Liver (tissue), 9 donors: ENCODE data around the gene SCAMP1. TPM values are rescaled to one million over a fixed set of nuclear protein-coding genes. Genes with fewer than 3 reads are reported as not detected.

ENCODE experiments used
- DNase-seq: peaks from one replicate; pipeline ENCODE4 v3.0.0-alpha.2; 2017; ENCODE audit warnings: low spot score
- H3K27ac ChIP-seq, 2 donors: one replicate each; pipeline ENCODE4 v1.7.0; 2013; ENCODE audit warnings: inconsistent platforms in 2 of 2, low read length in 2 of 2, control low read depth in 1 of 2, low read depth in 1 of 2, mild to moderate bottlenecking in 1 of 2
- H3K27me3 ChIP-seq, 4 donors: one replicate each; pipeline versions ENCODE4 v1.6.1 to v1.7.0; 2013; ENCODE audit warnings: low read length in 3 of 4, inconsistent platforms in 1 of 4, mild to moderate bottlenecking in 1 of 4, moderate library complexity in 1 of 4; ENCODE audit not compliant: control insufficient read depth in 4 of 4, insufficient read depth in 4 of 4
- H3K36me3 ChIP-seq, 4 donors: one replicate each; pipeline versions ENCODE4 v1.6.1 to v1.7.0; 2013; ENCODE audit warnings: low read length in 3 of 4, mild to moderate bottlenecking in 3 of 4, low read depth in 1 of 4, moderate library complexity in 1 of 4; ENCODE audit not compliant: control insufficient read depth in 4 of 4, insufficient read depth in 3 of 4
- H3K4me1 ChIP-seq, 4 donors: one replicate each; pipeline versions ENCODE4 v1.6.1 to v1.7.0; 2013; ENCODE audit warnings: low read length in 3 of 4, mild to moderate bottlenecking in 3 of 4, moderate library complexity in 1 of 4; ENCODE audit not compliant: control insufficient read depth in 4 of 4, insufficient read depth in 4 of 4
- H3K4me3 ChIP-seq, 3 donors: one replicate each; pipeline versions ENCODE4 v1.6.1 to v1.7.0; 2013; ENCODE audit warnings: low read length in 3 of 3, control low read depth in 1 of 3, low read depth in 1 of 3, mild to moderate bottlenecking in 1 of 3
- H3K9ac ChIP-seq, 2 donors: one replicate each; pipeline ENCODE4 v1.7.0; 2013; ENCODE audit warnings: low read length in 2 of 2, mild to moderate bottlenecking in 2 of 2, moderate library complexity in 2 of 2, control low read depth in 1 of 2, low read depth in 1 of 2
- H3K9me3 ChIP-seq, 4 donors: one replicate each; pipeline versions ENCODE4 v1.6.1 to v1.7.0; 2013; ENCODE audit warnings: low read length in 3 of 4; ENCODE audit not compliant: control insufficient read depth in 4 of 4
- FOXA2 ChIP-seq: IDR thresholded peaks from 2 replicates; pipeline ENCODE4 v1.6.1; 2016; ENCODE audit warnings: antibody characterized with exemption
- HNF4A ChIP-seq, 2 donors: conservative IDR thresholded peaks; 2 replicates each; pipeline ENCODE4 v1.6.1; 2016; ENCODE audit warnings: antibody characterized with exemption in 2 of 2, mild to moderate bottlenecking in 2 of 2
- HNF4G ChIP-seq: IDR thresholded peaks from 2 replicates; pipeline ENCODE4 v1.6.1; 2016; ENCODE audit warnings: antibody characterized with exemption
- JUND ChIP-seq, 2 donors: IDR thresholded peaks; 2 replicates each; pipeline ENCODE4 v1.6.1; 2016; ENCODE audit warnings: antibody characterized with exemption in 2 of 2
- NR2F2 ChIP-seq: IDR thresholded peaks from 2 replicates; pipeline ENCODE4 v1.6.1; 2016; ENCODE audit warnings: antibody characterized with exemption
- RAD21 ChIP-seq, 2 donors: IDR thresholded peaks; 2 replicates each; pipeline ENCODE4 v1.6.1; 2016; ENCODE audit warnings: antibody characterized with exemption in 2 of 2, mild to moderate bottlenecking in 2 of 2
- SP1 ChIP-seq: IDR thresholded peaks from 2 replicates; pipeline ENCODE4 v1.6.1; 2018; ENCODE audit warnings: antibody characterized with exemption, mild to moderate bottlenecking
- YY1 ChIP-seq: IDR thresholded peaks from 2 replicates; pipeline ENCODE4 v1.6.1; 2016; ENCODE audit warnings: antibody characterized with exemption, mild to moderate bottlenecking
- WGBS: extraction: QIAGEN DNeasy Blood & Tissue Kit; methylation state at CpG from one replicate; pipeline ENCODE4 v1.1.7; 2013; 5-methylcytosine and 5-hydroxymethylcytosine counted together
- polyA plus RNA-seq, 2 donors: library from polyadenylated mRNA; stranded (reverse) in 1 of 2; unstranded in 1 of 2; fragments of 200-250 nt in 1 of 2; fragments of >200 nt in 1 of 2; fragmentation: Nextera tagmentation in 1 of 2; extraction: Ambion mirVana in 1 of 2; gene quantifications; one replicate each; pipeline versions ENCODE4 v1.2.1 to v1.2.3, GENCODE V29; 2013 to 2015
- total RNA-seq, 2 donors: library from RNA; depleted of rRNA; stranded (reverse); fragments of >200 nt; gene quantifications; one replicate each; pipeline ENCODE4 v1.2.3, GENCODE V29; 2014
- TF ChIP-seq, protein P1 (sequence below): IDR thresholded peaks from 2 replicates; pipeline ENCODE4 v1.6.1; 2016; ENCODE audit warnings: antibody characterized with exemption, mild to moderate bottlenecking
- TF ChIP-seq, protein P2 (sequence below): IDR thresholded peaks from 2 replicates; pipeline ENCODE4 v1.6.1; 2016; ENCODE audit warnings: antibody characterized with exemption
- TF ChIP-seq, protein P3 (sequence below): fragments of 150-350 bp; IDR thresholded peaks from 2 replicates; pipeline ENCODE4 v1.5.1; 2017; ENCODE audit warnings: improper control_type of control experiment, low read depth, low read length; ENCODE audit not compliant: missing input control
- donor health status: healthy.
- donor health status: healthy.
- donor health status: healthy.
- donor health status: healthy.
- donor health status: healthy.

Gene SCAMP1
- total and polyA plus RNA-seq, 4 donors = 5.9 to 15.0 (median 9.0) TPM

DNA sequence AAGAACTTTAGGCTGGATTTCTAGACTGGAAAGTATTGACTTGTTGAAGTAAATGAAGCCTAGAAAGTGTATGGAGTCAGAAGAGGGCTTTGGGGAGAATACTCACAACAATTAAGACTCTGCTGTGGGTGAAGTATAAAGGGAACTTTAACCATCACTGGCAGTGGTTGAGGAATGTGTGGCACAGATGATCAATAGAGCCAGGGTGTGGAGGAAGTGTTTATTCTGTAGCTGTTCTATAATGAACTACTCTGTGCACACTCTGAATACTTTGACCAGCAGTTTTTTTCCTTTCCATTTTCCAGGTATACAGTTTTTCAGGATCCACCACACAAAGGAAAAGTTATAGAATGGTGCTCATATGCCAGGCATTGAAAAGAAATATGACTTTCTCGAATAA lies 106.7 kb downstream of the SCAMP1 start (continued):
- TF ChIP-seq YY1 (no peak), SP1 (no peak), NR2F2 (no peak), FOXA2 (no peak), JUND (IDR thresholded peaks at IDR 0.05) (no peak)
- TF ChIP-seq, protein P1, sequence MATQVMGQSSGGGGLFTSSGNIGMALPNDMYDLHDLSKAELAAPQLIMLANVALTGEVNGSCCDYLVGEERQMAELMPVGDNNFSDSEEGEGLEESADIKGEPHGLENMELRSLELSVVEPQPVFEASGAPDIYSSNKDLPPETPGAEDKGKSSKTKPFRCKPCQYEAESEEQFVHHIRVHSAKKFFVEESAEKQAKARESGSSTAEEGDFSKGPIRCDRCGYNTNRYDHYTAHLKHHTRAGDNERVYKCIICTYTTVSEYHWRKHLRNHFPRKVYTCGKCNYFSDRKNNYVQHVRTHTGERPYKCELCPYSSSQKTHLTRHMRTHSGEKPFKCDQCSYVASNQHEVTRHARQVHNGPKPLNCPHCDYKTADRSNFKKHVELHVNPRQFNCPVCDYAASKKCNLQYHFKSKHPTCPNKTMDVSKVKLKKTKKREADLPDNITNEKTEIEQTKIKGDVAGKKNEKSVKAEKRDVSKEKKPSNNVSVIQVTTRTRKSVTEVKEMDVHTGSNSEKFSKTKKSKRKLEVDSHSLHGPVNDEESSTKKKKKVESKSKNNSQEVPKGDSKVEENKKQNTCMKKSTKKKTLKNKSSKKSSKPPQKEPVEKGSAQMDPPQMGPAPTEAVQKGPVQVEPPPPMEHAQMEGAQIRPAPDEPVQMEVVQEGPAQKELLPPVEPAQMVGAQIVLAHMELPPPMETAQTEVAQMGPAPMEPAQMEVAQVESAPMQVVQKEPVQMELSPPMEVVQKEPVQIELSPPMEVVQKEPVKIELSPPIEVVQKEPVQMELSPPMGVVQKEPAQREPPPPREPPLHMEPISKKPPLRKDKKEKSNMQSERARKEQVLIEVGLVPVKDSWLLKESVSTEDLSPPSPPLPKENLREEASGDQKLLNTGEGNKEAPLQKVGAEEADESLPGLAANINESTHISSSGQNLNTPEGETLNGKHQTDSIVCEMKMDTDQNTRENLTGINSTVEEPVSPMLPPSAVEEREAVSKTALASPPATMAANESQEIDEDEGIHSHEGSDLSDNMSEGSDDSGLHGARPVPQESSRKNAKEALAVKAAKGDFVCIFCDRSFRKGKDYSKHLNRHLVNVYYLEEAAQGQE = no peak

DNA sequence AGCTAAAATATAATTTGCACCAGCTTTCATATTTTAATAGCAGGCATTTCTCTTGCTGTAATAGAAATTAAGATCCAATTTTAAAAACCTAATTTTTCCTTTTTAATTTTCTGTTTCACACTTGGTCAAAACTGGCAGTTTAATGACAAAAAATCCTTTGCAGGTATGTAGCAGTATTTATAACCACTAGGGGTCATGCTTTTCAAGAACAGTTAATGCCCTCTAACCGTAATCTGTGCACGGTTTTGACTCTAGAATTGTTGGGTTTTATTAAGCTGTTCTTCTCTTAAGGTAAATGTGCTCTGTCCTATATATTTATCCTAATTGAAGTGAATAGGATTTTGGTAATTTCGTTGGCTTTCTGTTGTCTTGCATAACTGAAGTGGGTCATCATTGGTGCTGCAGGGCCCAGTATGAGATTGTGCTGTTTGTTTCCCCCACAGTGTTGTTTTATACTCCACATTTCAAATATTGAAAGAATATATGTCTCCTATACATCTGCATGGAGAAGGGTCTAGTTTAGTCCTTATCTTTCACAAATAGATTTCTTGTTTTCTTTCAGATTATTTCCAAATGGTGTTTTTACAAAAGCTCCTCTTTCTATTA lies 107.4 kb downstream of the SCAMP1 start:
- Histone ChIP-seq H3K36me3 (peaks cover 0 to 2% (median 0%) of the 10 kb centered on the region in 4 donors), H3K27ac (no peak overlapping the region), H3K4me1 (no peaks in the 10 kb centered on the region), H3K27me3 (no peaks in the 10 kb centered on the region), H3K9ac (no peak overlapping the region), H3K9me3 (no peaks in the 10 kb centered on the region), H3K4me3 (no peak overlapping the region)
- TF ChIP-seq RAD21 (IDR thresholded peaks at IDR 0.05) (peak; percentile 85 to 86), HNF4G (no peak), SP1 (no peak), FOXA2 (no peak), HNF4A (conservative IDR thresholded peaks at IDR 0.05) (no peak)
- TF ChIP-seq, protein P2, sequence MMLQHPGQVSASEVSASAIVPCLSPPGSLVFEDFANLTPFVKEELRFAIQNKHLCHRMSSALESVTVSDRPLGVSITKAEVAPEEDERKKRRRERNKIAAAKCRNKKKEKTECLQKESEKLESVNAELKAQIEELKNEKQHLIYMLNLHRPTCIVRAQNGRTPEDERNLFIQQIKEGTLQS = no peak
- TF ChIP-seq, protein P3, sequence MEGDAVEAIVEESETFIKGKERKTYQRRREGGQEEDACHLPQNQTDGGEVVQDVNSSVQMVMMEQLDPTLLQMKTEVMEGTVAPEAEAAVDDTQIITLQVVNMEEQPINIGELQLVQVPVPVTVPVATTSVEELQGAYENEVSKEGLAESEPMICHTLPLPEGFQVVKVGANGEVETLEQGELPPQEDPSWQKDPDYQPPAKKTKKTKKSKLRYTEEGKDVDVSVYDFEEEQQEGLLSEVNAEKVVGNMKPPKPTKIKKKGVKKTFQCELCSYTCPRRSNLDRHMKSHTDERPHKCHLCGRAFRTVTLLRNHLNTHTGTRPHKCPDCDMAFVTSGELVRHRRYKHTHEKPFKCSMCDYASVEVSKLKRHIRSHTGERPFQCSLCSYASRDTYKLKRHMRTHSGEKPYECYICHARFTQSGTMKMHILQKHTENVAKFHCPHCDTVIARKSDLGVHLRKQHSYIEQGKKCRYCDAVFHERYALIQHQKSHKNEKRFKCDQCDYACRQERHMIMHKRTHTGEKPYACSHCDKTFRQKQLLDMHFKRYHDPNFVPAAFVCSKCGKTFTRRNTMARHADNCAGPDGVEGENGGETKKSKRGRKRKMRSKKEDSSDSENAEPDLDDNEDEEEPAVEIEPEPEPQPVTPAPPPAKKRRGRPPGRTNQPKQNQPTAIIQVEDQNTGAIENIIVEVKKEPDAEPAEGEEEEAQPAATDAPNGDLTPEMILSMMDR = peak; percentile 79
- DNase-seq = no peak
- WGBS = 14% methylated on average over 3 of the region's 3 CpGs

DNA sequence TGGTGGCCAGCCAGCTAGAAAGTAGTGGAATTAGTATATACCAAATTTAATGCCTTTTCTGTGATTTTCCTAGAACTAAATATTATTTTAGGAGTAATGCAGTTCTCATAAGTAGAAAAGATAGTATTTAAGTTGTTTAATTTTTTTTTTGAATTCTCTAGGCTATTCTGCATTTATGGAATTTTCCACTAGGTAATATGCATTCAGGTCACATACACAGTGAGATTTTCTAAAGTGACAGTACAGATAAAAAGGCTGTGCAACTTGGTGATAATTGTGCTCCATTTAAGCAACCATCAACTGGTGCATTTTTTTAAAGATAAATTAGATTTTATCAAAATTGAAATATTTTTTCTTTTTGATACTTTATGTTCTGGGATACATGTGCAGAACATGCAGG lies 111.5 kb downstream of the SCAMP1 start:
- Histone ChIP-seq H3K4me3 (no peak overlapping the region), H3K27ac (no peak overlapping the region), H3K27me3 (no peaks in the 10 kb centered on the region), H3K4me1 (no peaks in the 10 kb centered on the region), H3K9me3 (no peaks in the 10 kb centered on the region), H3K9ac (no peak overlapping the region), H3K36me3 (peaks cover 0 to 2% (median 0%) of the 10 kb centered on the region in 4 donors)
- TF ChIP-seq, protein P1 = no peak
- TF ChIP-seq FOXA2 (no peak), NR2F2 (no peak)
- TF ChIP-seq, protein P2 = no peak
- no peak for DNase-seq
